Measurements from ENCODE around the gene IGLL5. TPM values are rescaled to one million over a fixed set of nuclear protein-coding genes. Genes with fewer than 3 reads are reported as not detected.
A peak's percentile ranks its signal among the peaks of the same experiment; 100 is the strongest.

The IGLL5 gene
- total and polyA plus RNA-seq, 12 donors, result 0.43 to 24.7 (median 1.8) TPM; not detected in 6

DNA sequence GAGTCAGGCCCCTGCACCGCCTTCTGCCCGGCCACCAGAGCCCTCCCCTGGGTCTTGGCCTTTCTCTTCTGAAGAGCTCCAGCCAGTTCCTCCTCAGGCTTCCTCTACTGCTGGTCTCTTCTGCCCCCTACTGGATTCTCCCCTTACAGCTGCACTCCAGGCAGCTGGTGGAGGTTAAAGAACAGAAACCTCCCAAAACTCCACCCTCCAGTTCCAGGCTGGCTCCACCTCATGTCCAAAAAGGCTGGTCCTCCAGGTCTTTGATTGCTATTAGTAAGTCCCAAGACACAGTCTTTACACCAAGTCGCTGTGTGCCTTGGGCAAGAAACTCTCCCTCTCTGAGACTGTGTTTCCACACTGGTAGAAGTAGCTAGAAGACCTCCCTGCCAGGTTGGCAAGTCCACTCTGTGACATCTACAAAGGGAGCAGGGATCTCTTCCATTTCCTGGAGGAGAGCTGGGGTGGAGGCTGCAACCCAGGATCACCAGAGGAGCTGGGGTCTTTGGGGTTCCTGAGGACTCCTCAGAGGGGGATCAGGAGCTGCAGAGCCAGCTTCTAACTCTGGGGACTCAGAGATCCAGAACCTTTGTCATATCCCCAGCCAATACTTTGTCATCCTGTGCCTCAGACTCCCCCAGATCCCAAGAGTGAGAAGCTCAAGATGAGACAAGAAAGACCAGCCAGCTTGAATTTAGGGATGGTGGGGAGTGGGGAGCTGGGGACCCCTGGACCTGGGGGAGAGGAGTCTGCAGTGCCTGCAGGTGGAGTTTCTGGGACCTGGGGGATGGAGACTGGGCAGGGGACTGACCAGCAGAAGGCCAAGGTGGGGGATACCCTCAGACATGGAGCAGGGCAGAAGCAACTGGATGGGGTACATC is 3.4 kb upstream of the IGLL5 start:
- Histone ChIP-seq H3K4me1 (replicated peaks in 1 of 2) (no peaks in the 10 kb centered on the region), H3K27ac (no peak overlapping the region), H3K9me3 (replicated peaks in 1 of 3) (no peaks in the 10 kb centered on the region), H3K36me3 (replicated peaks in 1 of 2) (no peaks in the 10 kb centered on the region), H3K4me3 (no peak overlapping the region), H3K27me3 (no peaks in the 10 kb centered on the region)
- WGBS, 4 donors, result 14 to 32% (median 23%) methylated on average over 3 of the region's 3 CpGs
- peak; percentile 43 to 76 (median 72) for TF ChIP-seq CTCF (IDR thresholded peaks at IDR 0.05)
- no peak for TF ChIP-seq POLR2A (IDR thresholded peaks at IDR 0.05)
- intact Hi-C loops (cut with DNase I), result loop anchor here in 1 of 2 donors (10.0 kb wide), 1 partner anchor 109 kb away; no protein-coding TSS in a partner anchor
- DNase-seq, result peak; percentile 61 to 82 (median 73)

DNA sequence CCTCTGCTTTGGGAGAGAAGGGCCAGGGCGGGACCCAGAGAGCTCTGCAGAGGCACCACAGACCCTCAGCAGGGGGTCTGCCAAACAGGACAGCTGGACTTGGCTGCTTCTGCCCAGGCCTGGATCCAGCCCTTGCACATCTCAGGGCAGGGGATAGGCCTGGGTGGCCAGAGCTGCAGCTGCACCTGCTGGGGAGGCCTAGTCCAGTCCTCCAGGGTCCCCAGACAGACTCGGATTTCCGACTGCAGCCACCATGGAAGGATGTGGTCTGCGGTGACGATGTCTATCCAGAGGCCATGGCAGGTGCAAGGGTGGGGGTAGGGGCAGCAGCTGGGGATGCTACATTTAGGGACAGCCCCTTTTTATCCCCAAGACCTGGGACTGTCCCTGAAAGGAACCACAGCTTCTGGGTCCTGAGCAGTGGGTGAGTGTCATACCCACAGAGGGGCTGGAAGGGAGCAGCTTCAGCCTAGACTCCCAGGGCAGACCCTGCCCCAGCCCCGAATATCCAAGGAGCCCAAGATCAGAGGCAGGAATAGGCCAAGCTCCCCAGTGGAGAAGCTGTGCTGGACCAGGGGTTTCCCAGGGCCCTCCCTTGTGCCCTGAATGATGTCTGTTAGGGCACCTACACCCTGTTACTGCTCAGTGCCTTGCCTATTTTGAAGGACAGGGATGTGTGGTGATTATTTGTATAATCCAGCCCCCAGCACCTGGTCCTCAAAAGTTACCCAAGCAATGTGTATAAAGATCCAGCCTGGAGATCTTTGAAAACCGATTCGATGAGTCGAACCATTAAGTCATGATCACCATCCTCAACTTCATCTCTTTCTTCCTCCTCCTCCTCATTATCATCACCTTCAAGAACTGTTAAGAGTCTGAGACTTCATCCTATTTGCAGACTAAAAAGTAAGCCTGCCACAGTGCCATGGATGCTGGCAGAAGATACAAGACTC is 2.5 kb upstream of the IGLL5 start:
- no peak for TF ChIP-seq POLR2A (IDR thresholded peaks at IDR 0.05)
- H3K27ac ChIP-seq, result no peak overlapping the region
- intact Hi-C loops (cut with DNase I), result loop anchor here in 1 of 2 donors (10.0 kb wide), 1 partner anchor 110 kb away; no protein-coding TSS in a partner anchor
- peak in 1 of 7 donors; percentile 43 for DNase-seq
- H3K27me3 ChIP-seq, result no peaks in the 10 kb centered on the region
- 74 to 76% (median 74%) methylated on average over 5 to 9 of the region's 9 CpGs for WGBS, 4 donors
- no peak overlapping the region for H3K4me3 ChIP-seq
- H3K36me3 ChIP-seq (replicated peaks in 1 of 2), result no peaks in the 10 kb centered on the region
- H3K4me1 ChIP-seq (replicated peaks in 1 of 2), result no peaks in the 10 kb centered on the region
- H3K9me3 ChIP-seq (replicated peaks in 1 of 3), result no peaks in the 10 kb centered on the region

DNA sequence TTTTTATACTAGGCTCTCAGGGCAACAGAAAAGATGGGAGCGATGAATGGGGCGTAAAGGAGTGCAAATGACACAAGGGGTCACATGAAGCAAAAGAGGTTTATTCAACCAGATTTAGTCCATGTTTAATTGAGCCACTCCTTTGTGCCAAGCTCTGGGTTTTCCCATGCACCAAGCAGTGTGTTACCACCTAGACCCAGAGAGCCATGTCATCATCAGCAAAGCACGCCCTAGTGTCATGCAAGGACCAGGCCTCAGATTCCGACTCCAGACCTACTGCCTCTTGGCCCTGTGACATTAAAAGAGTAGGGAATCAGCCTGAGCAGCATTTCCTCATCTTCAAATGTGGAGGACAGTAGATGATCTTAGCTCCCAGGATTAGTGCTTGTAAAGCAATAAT is 1.1 kb upstream of the IGLL5 start:
- intact Hi-C loops (cut with DNase I), result loop anchor here in 1 of 2 donors (10.0 kb wide), 1 partner anchor 112 kb away; no protein-coding TSS in a partner anchor
- no peaks in the 10 kb centered on the region for H3K4me1 ChIP-seq (replicated peaks in 1 of 2)
- no peaks in the 10 kb centered on the region for H3K9me3 ChIP-seq (replicated peaks in 1 of 3)
- DNase-seq, result peak in 1 of 7 donors; percentile 23
- no peak overlapping the region for H3K27ac ChIP-seq
- no peak overlapping the region for H3K4me3 ChIP-seq
- no peak for TF ChIP-seq POLR2A (IDR thresholded peaks at IDR 0.05)
- TF ChIP-seq CTCF (IDR thresholded peaks at IDR 0.05), result no peak
- 88 to 91% (median 90%) methylated on average over 4 of the region's 4 CpGs for WGBS, 4 donors
- no peaks in the 10 kb centered on the region for H3K36me3 ChIP-seq (replicated peaks in 1 of 2)
- no peaks in the 10 kb centered on the region for H3K27me3 ChIP-seq

DNA sequence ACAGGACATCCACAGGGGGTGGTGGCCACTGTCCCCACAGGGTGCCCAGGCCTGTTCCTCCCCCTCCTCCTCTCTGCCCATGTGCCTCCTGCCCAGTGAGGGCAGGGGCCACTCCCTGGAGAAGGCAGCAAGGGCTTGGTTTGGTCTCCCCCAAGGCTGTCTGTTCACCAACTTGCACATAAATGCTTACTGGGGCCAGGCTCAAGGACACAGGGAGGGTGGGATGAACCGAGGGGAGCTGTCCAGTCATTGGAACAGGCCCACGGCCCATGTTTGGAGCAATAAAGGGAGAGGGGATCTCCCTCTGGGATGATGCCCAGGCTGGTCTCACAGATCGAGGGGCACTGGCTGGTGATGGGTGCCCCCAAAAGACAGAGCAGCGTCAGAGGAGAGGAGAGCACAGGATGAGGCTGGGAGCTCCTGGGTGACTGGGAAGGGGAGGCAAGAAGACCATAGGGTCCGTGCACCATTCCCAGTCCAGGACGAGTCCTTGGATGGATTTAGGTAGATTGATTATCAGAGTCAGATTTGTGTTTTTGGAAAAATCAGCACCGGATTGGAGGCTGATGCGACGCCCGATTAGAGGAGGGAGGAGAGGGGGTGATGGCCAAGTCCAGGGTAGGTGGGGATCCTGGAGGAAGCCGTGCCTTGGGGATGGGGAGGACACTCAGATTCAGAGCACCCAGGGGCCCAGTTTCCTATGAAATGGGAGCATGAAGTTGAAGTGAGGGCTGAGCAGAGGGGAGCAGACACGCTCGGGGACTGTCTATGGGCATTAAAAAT is 1.1 kb downstream of the IGLL5 start:
- Histone ChIP-seq H3K36me3 (replicated peaks in 1 of 2) (no peaks in the 10 kb centered on the region), H3K4me3 (no peak overlapping the region), H3K4me1 (replicated peaks in 1 of 2) (no peaks in the 10 kb centered on the region), H3K27me3 (no peaks in the 10 kb centered on the region), H3K27ac (no peak overlapping the region), H3K9me3 (replicated peaks in 1 of 3) (no peaks in the 10 kb centered on the region)
- 71 to 78% (median 72%) methylated on average over 12 to 13 of the region's 13 CpGs for WGBS, 4 donors
- intact Hi-C loops (cut with DNase I), result loop anchor here in 1 of 2 donors (10.0 kb wide), 1 partner anchor 114 kb away; no protein-coding TSS in a partner anchor
- TF ChIP-seq CTCF (IDR thresholded peaks at IDR 0.05) (no peak), POLR2A (IDR thresholded peaks at IDR 0.05) (no peak)
- peak in 1 of 7 donors; percentile 15 for DNase-seq
